Measurements from ENCODE around the gene ITIH2.

Gene ITIH2

DNA sequence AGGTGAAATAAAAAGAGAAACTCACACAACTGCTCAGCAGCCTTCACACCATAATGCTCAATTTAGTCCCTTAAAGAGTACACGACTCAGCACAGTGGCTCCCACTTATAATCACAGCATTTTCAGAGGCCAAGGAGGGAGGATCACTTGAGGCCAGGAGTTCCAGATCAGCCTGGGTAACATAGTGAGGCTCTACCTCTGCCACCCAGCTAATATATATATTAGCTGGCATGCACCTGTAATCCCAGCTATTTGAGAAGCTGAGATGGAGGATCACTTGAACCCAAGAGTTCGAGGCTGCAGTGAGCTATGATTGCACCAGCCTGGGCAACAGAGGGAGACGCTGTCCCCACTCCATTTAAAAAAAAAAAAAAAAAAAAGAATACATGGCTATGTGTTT lies 2.2 kb downstream of the ITIH2 start:
- Histone ChIP-seq H3K79me2 (ENCODE audit: insufficient read depth, low read length) (no peaks in the 10 kb centered on the region), H3K27ac (ENCODE audit: low read depth, low read length) (no peak overlapping the region), H3K9ac (ENCODE audit: low read length) (no peak overlapping the region), H3K9me2 (replicated peaks; ENCODE audit: insufficient read depth, low read length) (no peaks in the 10 kb centered on the region), H3K9me3 (ENCODE audit: insufficient read depth, low read length) (no peaks in the 10 kb centered on the region), H3K4me2 (ENCODE audit: low read depth, low read length, poor library complexity, severe bottlenecking) (no peak overlapping the region), H3F3A (ENCODE audit: insufficient read depth) (no peaks in the 10 kb centered on the region), H3K4me3 (ENCODE audit: insufficient read depth, low read length, poor library complexity, severe bottlenecking) (no peak overlapping the region), H4K20me1 (ENCODE audit: low read depth, low read length) (no peaks in the 10 kb centered on the region), H3K36me3 (ENCODE audit: low read length) (no peaks in the 10 kb centered on the region), H2AFZ (ENCODE audit: low read depth, low read length, severe bottlenecking) (no peak overlapping the region), H3K27me3 (ENCODE audit: low read length) (no peaks in the 10 kb centered on the region)
- TF ChIP-seq EZH2phosphoT487 (conservative IDR thresholded peaks at IDR 0.05; ENCODE audit: low read length) (no peak), CTCF (IDR thresholded peaks at IDR 0.05; ENCODE audit: insufficient read depth, low read length, poor library complexity, severe bottlenecking) (no peak)

GRCh38 chr10:7706534-7707073 lies 3.5 kb downstream of the ITIH2 start:
- no peaks in the 10 kb centered on the region for H3K27me3 ChIP-seq (ENCODE audit: low read length)

DNA sequence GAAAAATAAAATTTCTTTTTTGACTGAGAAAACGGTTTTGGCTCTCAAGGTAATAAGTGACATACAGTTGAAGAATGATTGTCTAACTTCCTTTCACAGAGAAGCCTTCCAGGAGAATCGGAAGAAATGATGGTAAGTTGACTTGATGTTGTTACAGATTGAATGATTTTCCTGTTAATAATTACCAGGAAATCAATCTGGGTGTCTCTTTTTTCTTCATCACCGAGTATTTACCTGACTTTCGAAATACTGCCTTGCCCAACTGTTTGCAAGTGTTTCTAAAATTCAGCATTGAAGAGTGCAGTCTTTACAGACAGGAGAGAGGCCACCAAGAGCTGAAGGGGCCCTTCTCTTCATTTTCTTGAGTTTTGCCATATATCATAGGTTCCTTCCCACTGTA lies 4.0 kb downstream of the ITIH2 start:
- H3K9me3 ChIP-seq (ENCODE audit: insufficient read depth, low read length) = no peaks in the 10 kb centered on the region
- no peaks in the 10 kb centered on the region for H3K9me2 ChIP-seq (replicated peaks; ENCODE audit: insufficient read depth, low read length)
- H3K4me2 ChIP-seq (ENCODE audit: low read depth, low read length, poor library complexity, severe bottlenecking) = no peak overlapping the region
- H3K27ac ChIP-seq (ENCODE audit: low read depth, low read length) = no peak overlapping the region
- no peaks in the 10 kb centered on the region for H3F3A ChIP-seq (ENCODE audit: insufficient read depth)
- no peak for TF ChIP-seq EZH2phosphoT487 (conservative IDR thresholded peaks at IDR 0.05; ENCODE audit: low read length)
- no peak for TF ChIP-seq CTCF (IDR thresholded peaks at IDR 0.05; ENCODE audit: insufficient read depth, low read length, poor library complexity, severe bottlenecking)
- H4K20me1 ChIP-seq (ENCODE audit: low read depth, low read length) = no peaks in the 10 kb centered on the region
- H3K27me3 ChIP-seq (ENCODE audit: low read length) = no peaks in the 10 kb centered on the region
- no peaks in the 10 kb centered on the region for H3K79me2 ChIP-seq (ENCODE audit: insufficient read depth, low read length)
- no peak overlapping the region for H3K4me3 ChIP-seq (ENCODE audit: insufficient read depth, low read length, poor library complexity, severe bottlenecking)
- H2AFZ ChIP-seq (ENCODE audit: low read depth, low read length, severe bottlenecking) = no peak overlapping the region
- H3K9ac ChIP-seq (ENCODE audit: low read length) = no peak overlapping the region
- no peaks in the 10 kb centered on the region for H3K36me3 ChIP-seq (ENCODE audit: low read length)

More at GRCh38 chr10:7706534-7707073, 3.5 kb downstream of the ITIH2 start:
- H2AFZ ChIP-seq (ENCODE audit: low read depth, low read length, severe bottlenecking) = no peak overlapping the region
- H3K9me3 ChIP-seq (ENCODE audit: insufficient read depth, low read length) = no peaks in the 10 kb centered on the region
- TF ChIP-seq CTCF (IDR thresholded peaks at IDR 0.05; ENCODE audit: insufficient read depth, low read length, poor library complexity, severe bottlenecking) = no peak
- no peak for TF ChIP-seq EZH2phosphoT487 (conservative IDR thresholded peaks at IDR 0.05; ENCODE audit: low read length)
- no peak overlapping the region for H3K4me2 ChIP-seq (ENCODE audit: low read depth, low read length, poor library complexity, severe bottlenecking)
- no peaks in the 10 kb centered on the region for H3K9me2 ChIP-seq (replicated peaks; ENCODE audit: insufficient read depth, low read length)
- H3K27ac ChIP-seq (ENCODE audit: low read depth, low read length) = no peak overlapping the region
- no peak overlapping the region for H3K4me3 ChIP-seq (ENCODE audit: insufficient read depth, low read length, poor library complexity, severe bottlenecking)
- H3F3A ChIP-seq (ENCODE audit: insufficient read depth) = no peaks in the 10 kb centered on the region
- H4K20me1 ChIP-seq (ENCODE audit: low read depth, low read length) = no peaks in the 10 kb centered on the region
- H3K36me3 ChIP-seq (ENCODE audit: low read length) = no peaks in the 10 kb centered on the region
- no peaks in the 10 kb centered on the region for H3K79me2 ChIP-seq (ENCODE audit: insufficient read depth, low read length)
- H3K9ac ChIP-seq (ENCODE audit: low read length) = no peak overlapping the region
